Stimulated activated CD8-positive, alpha-beta memory T cell treated with anti-CD3 and anti-CD28 coated beads, Interleukin-7, amount 100 ng/mL, for 1 hour (primary cell): ENCODE data around the gene CDC14A.
"Not testable (repeated sequence)": the region's sequence is repeated elsewhere in the genome, so short reads cannot be mapped to it uniquely, and the experiment has no call there.

Experiments
- DNase-seq, 2 donors: peaks; one replicate each; pipeline ENCODE4 v3.0.0-alpha.2; 2020; ENCODE audit warnings: low read depth in 2 of 2

The CDC14A gene

GRCh38 chr1:100352267-100353070, at the start of gene CDC14A:
Gene CDC14A, plus strand, starts transcription at chr1:100352506. Its CDS starts 449 bp downstream, at chr1:100352955.
- peak; percentile 72 to 74 for DNase-seq

GRCh38 chr1:100302739-100303138, 49.6 kb upstream of the CDC14A start:
- no peak for DNase-seq

- DNase-seq, result no peak
Measured at GRCh38 chr1:100304227-100304626, 48.1 kb upstream of the CDC14A start.

GRCh38 chr1:100304921-100305320, 47.4 kb upstream of the CDC14A start:
- no peak for DNase-seq

GRCh38 chr1:100305954-100306353, 46.4 kb upstream of the CDC14A start:
- DNase-seq, result no peak

- DNase-seq, result no peak
Measured at GRCh38 chr1:100306735-100307313, 45.5 kb upstream of the CDC14A start.

- no peak for DNase-seq
Measured at GRCh38 chr1:100308777-100309176, 43.5 kb upstream of the CDC14A start.

GRCh38 chr1:100309863-100310262, 42.4 kb upstream of the CDC14A start:
- no peak for DNase-seq

- no peak for DNase-seq
Measured at GRCh38 chr1:100313382-100313781, 38.9 kb upstream of the CDC14A start.

GRCh38 chr1:100316622-100317021, 35.7 kb upstream of the CDC14A start:
- no peak for DNase-seq

GRCh38 chr1:100320311-100321099, 31.8 kb upstream of the CDC14A start:
- no peak for DNase-seq

- no peak for DNase-seq
Measured at GRCh38 chr1:100321100-100321493, 31.2 kb upstream of the CDC14A start.

GRCh38 chr1:100321506-100321905, 30.8 kb upstream of the CDC14A start:
- no peak for DNase-seq

GRCh38 chr1:100322436-100323211, 29.7 kb upstream of the CDC14A start:
- DNase-seq, result no peak

- no peak for DNase-seq
Measured at GRCh38 chr1:100323419-100324106, 28.7 kb upstream of the CDC14A start.

- no peak for DNase-seq
Measured at GRCh38 chr1:100325415-100326324, 26.6 kb upstream of the CDC14A start.

GRCh38 chr1:100326325-100326670, 26.0 kb upstream of the CDC14A start:
- not testable (repeated sequence) for DNase-seq

- no peak for DNase-seq
Measured at GRCh38 chr1:100328133-100328532, 24.2 kb upstream of the CDC14A start.

- DNase-seq, result not testable (repeated sequence)
Measured at GRCh38 chr1:100331146-100331545, 21.2 kb upstream of the CDC14A start.

GRCh38 chr1:100332331-100332730, 20.0 kb upstream of the CDC14A start:
- no peak for DNase-seq
